ENCODE results near the gene ANKS1B.

The ANKS1B gene

GRCh38 chr12:99700032-99700431, 284.7 kb downstream of the ANKS1B start:
- in situ Hi-C loops (cut with MboI; ENCODE audit: low sequenced_read_pairs, unreplicated experiment): no loop called here
- no peak for DNase-seq (ENCODE audit: low spot score)
- no peak for TF ChIP-seq CTCF (IDR thresholded peaks at IDR 0.05; ENCODE audit: borderline replicate concordance, control extremely low read depth, extremely low read depth, insufficient read depth, missing control alignments)

- DNase-seq (ENCODE audit: low spot score): no peak
- no peak for TF ChIP-seq CTCF (IDR thresholded peaks at IDR 0.05; ENCODE audit: borderline replicate concordance, control extremely low read depth, extremely low read depth, insufficient read depth, missing control alignments)
- in situ Hi-C loops (cut with MboI; ENCODE audit: low sequenced_read_pairs, unreplicated experiment): no loop called here
Measured at GRCh38 chr12:99695050-99695449, 289.7 kb downstream of the ANKS1B start.

GRCh38 chr12:99686142-99686541, 298.6 kb downstream of the ANKS1B start:
- no peak for TF ChIP-seq CTCF (IDR thresholded peaks at IDR 0.05; ENCODE audit: borderline replicate concordance, control extremely low read depth, extremely low read depth, insufficient read depth, missing control alignments)
- no peak for DNase-seq (ENCODE audit: low spot score)
- in situ Hi-C loops (cut with MboI; ENCODE audit: low sequenced_read_pairs, unreplicated experiment): no loop called here

DNA sequence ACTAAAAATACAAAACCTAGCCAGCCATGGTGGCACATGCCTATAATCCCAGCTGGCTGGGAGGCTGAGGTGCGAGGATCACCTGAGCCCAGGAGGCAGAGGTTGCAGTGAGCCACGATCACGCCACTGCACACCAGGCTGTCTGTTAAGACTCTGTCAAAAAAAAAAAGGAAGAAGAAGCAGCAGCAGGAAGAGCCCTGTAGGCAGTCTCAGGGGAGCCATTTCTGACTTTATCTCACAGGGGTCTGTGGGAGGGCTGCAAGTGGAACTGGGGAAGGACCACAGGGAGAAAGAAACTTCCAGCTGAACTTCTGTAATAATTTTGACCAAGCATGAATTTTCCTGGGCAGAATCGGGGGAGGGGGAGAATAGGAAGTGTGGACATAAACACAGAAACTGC, 304.5 kb downstream of the ANKS1B start:
- in situ Hi-C loops (cut with MboI; ENCODE audit: low sequenced_read_pairs, unreplicated experiment): no loop called here
- DNase-seq (ENCODE audit: low spot score): no peak
- TF ChIP-seq CTCF (IDR thresholded peaks at IDR 0.05; ENCODE audit: borderline replicate concordance, control extremely low read depth, extremely low read depth, insufficient read depth, missing control alignments): no peak

DNA sequence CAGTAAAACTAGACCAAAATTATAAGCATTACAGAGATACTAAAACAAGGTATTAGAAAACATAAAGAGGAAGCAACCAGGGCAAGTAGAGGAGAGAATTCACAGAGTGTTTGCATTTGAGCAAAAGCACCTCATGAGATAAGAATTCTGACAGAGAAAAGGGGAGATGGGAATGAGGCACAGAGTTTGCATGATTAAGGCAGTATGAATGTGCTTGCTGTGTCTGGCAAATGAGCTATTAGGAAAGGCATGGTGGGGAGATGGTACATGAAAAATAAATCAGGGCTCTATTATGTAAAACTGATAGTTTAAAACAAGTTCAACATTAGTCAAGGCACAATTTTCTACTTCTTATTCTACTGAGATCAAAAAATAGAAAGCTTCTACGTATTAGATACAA, 314.1 kb downstream of the ANKS1B start:
- in situ Hi-C loops (cut with MboI; ENCODE audit: low sequenced_read_pairs, unreplicated experiment): no loop called here
- DNase-seq (ENCODE audit: low spot score): no peak
- no peak for TF ChIP-seq CTCF (IDR thresholded peaks at IDR 0.05; ENCODE audit: borderline replicate concordance, control extremely low read depth, extremely low read depth, insufficient read depth, missing control alignments)

GRCh38 chr12:99658671-99659349, 325.9 kb downstream of the ANKS1B start:
- DNase-seq (ENCODE audit: low spot score): no peak
- in situ Hi-C loops (cut with MboI; ENCODE audit: low sequenced_read_pairs, unreplicated experiment): no loop called here
- peak; percentile 16 for TF ChIP-seq CTCF (IDR thresholded peaks at IDR 0.05; ENCODE audit: borderline replicate concordance, control extremely low read depth, extremely low read depth, insufficient read depth, missing control alignments)

All from GM13976 (cell line).